Measurements from ENCODE around the gene DLG5.

- no peak for TF ChIP-seq POLR2A (IDR thresholded peaks at IDR 0.05; ENCODE audit: low read length)
- TF ChIP-seq CTCF (IDR thresholded peaks at IDR 0.05): no peak
- no peak for TF ChIP-seq JUNB (IDR thresholded peaks at IDR 0.05)
- TF ChIP-seq RNF2 (IDR thresholded peaks at IDR 0.05; ENCODE audit: borderline replicate concordance, low read depth): no peak
- no peak for TF ChIP-seq MAZ (IDR thresholded peaks at IDR 0.05; ENCODE audit: borderline replicate concordance, low read depth, low read length)
- TF ChIP-seq CEBPB (IDR thresholded peaks at IDR 0.05): no peak
- no peak for TF ChIP-seq RFX5 (IDR thresholded peaks at IDR 0.05)
- no peak for TF ChIP-seq EP300 (IDR thresholded peaks at IDR 0.05)
- no peak for TF ChIP-seq PBX3 (IDR thresholded peaks at IDR 0.05)
- TF ChIP-seq RAD21 (conservative IDR thresholded peaks at IDR 0.05 in 1 of 2, IDR thresholded peaks at IDR 0.05 in 1 of 2): no peak
- no peak for TF ChIP-seq RCOR1 (IDR thresholded peaks at IDR 0.05; ENCODE audit: low read depth, low read length)
- no peak for TF ChIP-seq ATOH8 (CRISPR knock-in tag; IDR thresholded peaks at IDR 0.05; ENCODE audit: low read depth)
- TF ChIP-seq TP53 (CRISPR knock-in tag; IDR thresholded peaks at IDR 0.05): no peak
- TF ChIP-seq EHMT2 (IDR thresholded peaks at IDR 0.05; ENCODE audit: low read depth): no peak
Observed at GRCh38 chr10:77940225-77940624, 13.7 kb upstream of the DLG5 start.

Data from A549 (cell line).